HG02763 (cell line): ENCODE measurements around the gene BSND.

Experiments
- ATAC-seq: cut with Tn5 transposase; IDR thresholded peaks from one replicate; pipeline ENCODE4 v1.9.1; 2021; ENCODE audit warnings: mild to moderate bottlenecking, moderate library complexity; ENCODE audit not compliant: unreplicated experiment

Gene BSND

DNA sequence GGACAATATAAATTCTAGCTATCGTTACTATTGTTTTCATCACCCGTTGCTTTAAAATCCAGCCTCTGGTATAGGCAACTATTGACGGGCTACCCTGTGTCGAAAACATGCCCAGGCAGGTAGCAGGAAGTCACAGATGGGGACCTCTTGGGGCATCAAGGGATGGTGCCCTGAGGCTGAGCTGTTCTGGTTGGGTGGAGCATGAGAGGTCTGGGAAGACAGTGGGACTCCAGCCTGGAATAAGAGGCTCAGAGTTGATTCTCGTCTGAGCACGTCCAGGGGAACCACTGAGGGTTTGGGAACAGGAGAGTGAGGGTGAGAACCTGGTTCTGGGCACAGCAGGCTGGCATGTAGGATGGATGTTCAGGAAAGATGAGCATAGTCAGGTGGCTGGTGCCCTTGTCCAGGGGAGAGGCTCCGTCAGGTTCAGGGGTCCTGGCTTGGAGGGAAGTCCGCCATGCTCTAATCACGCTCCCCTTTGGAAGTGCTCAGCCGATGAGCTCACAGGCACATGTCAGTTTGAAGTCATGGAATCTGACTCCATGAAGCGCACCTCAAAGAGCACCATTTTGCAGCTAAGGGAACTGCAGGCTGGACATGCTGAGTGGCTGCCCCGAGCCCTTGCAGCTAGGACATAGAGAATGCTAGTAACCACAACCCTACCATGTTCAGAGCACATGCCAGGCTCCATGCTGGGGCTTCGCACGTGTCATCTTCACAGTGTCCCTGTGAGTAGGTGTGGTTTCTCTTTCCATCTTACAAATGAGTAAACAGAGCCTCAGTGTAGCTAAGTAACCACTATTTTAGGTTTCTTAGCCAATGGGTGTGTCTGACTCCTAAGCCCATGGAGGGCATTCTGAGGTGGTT lies 61.6 kb downstream of the BSND start:
- ATAC-seq, result no peak

DNA sequence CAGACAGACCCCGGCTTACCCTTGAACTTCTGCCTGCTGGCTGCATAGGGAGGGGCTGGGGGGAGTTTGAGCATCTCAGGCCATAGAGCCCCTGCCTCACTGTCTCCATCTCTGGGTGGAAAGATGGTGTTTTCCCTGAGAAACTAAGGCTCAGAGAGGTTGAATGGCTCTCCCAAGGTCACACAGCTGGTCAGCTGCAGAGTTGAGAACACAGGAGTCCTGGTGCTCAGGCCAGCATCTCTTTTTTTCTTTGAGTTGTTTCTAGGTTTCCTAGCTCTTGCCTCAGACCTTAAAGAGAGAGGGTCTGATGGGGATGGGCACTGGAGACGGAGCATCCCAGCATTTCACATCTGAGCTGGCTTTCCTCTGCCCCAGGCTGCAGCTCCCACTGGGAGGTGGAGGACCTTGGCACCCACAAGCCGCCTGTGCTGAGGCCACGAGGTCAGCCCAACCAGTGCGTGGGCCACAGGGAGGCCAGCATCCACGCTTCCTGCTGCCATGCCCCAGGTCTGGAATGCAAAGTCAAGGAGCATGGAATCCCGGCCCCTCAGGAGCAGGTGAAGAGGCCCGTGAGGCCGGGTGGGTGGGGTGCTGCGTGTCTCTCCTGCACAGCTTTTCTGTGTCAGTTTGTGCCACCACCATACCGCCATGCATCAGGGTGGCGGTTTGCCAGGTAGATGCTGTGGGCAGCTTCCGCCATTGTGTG lies 62.4 kb downstream of the BSND start:
- ATAC-seq, result no peak
